ENCODE results near the gene ZNF467.

Gene ZNF467

DNA sequence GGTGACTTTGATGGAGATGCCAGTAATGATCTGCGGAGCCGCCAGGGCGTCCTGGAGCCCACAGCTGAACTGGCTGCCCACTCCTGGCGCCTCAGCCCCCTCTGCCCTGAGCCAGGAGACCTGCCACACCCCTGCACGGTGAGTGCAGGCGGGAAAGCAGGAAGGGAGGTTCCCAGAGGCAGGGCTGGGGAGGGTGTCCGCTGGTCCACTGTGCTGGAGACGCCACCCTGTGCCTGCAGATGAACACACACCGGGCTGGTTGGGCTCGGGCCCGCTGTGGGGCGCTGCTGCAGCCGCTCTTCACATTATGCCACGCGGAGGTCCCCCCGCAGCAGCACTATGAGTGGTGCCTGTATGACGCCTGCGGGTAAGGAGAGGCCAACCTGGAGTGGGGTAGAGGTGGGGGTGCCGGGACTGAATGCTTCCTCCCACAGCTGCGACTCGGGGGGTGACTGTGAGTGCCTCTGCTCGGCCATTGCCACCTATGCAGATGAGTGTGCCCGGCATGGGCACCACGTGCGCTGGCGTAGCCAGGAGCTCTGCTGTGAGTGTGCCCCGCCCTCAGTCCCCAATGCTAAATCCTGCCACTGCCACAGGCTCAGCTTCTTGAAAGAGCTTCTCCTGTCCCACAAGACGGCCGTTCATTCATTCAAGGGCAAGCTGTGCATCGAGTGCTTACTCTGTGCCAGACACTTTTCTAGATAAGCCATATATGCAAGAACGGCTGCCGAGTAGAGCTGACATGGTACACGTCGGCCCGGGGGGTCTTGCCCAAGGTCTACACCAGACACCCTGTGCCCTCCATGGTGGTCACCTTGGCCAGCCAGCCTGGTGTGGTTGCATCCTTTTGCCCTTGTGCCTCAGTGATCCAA lies 14.3 kb upstream of the ZNF467 start:
- no peak for DNase-seq
- H3K36me3 Mint-ChIP-seq = peaks cover 0 to 3% of the 10 kb centered on the region in 2 donors
- H3K9me3 Mint-ChIP-seq = no peaks in the 10 kb centered on the region
- peaks cover 45 to 54% of the 10 kb centered on the region in 2 donors for H3K27me3 Mint-ChIP-seq
- peaks cover 4% of the 10 kb centered on the region in 2 donors for H3K4me1 Mint-ChIP-seq
- no peak overlapping the region for H3K27ac Mint-ChIP-seq
- ATAC-seq (replicated peaks) = peak; percentile 47 to 59
- H3K4me3 Mint-ChIP-seq = peak overlapping the region; percentile 17 to 28

DNA sequence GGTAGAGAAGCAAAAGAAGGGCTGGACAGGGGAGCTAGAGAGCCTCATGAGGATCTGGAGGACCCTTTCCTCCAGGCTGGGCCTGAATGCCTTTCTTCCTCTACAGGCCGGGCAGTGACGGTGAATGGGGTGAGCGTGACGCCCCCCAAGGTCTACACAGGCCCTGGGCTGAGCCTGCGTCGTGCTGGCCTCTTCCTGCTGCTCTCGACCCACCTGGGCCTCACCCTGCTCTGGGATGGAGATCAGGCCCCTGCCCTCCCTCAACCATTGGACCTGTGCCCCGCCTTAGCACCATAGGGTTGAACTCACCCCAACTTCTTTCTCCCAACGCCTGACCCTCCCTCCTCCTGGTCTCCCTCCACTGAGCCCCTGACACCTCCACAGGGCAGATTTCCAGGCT lies 12.6 kb upstream of the ZNF467 start:
- ATAC-seq (replicated peaks) = no peak
- Mint-ChIP-seq H3K4me3 (no peak overlapping the region), H3K9me3 (no peaks in the 10 kb centered on the region), H3K4me1 (peaks cover 9% of the 10 kb centered on the region in 2 donors), H3K27me3 (peaks cover 32 to 38% of the 10 kb centered on the region in 2 donors), H3K27ac (no peak overlapping the region), H3K36me3 (peaks cover 0 to 3% of the 10 kb centered on the region in 2 donors)
- DNase-seq = no peak

DNA sequence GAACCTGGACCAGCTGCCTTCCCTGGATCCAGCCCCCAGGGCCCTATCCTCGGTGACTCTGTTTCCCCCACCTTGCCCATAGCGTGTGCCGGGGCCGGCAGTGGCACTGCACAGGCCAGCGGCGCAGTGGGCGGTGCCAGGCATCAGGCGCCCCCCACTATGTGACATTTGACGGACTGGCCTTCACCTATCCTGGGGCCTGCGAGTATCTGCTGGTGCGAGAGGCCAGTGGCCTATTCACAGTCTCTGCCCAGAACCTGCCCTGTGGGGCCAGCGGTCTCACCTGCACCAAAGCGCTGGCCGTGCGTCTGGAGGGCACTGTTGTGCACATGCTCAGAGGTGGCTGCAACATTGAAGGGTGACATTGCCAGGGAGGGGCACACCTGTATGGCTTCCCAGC lies 12.0 kb upstream of the ZNF467 start:
- Mint-ChIP-seq H3K4me1 (peaks cover 9% of the 10 kb centered on the region in 2 donors), H3K9me3 (no peaks in the 10 kb centered on the region), H3K4me3 (no peak overlapping the region), H3K36me3 (peaks cover 0 to 3% of the 10 kb centered on the region in 2 donors), H3K27ac (no peak overlapping the region), H3K27me3 (peaks cover 28 to 32% of the 10 kb centered on the region in 2 donors)
- ATAC-seq (replicated peaks) (no peak), DNase-seq (no peak)

DNA sequence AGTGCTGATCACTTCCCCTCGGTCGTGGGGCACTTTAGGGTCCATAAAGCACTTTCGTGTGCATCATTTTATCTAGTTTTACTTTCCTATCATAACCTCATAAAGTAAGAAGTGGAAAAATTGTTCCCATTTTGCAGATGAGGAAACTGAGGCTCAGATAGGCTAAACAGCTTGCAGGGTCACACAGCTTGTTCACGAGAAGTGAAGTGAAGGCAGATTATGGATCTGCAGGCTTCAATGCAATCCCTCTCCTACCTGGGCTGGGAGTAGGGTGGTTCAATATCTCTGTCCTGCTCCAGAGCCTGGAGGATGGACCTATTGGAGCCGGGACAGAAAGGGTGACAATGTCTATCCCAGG lies 10.8 kb upstream of the ZNF467 start:
- no peaks in the 10 kb centered on the region for H3K9me3 Mint-ChIP-seq
- peaks cover 5 to 9% of the 10 kb centered on the region in 2 donors for H3K4me1 Mint-ChIP-seq
- peaks cover 19 to 22% of the 10 kb centered on the region in 2 donors for H3K27me3 Mint-ChIP-seq
- no peak for ATAC-seq (replicated peaks)
- no peak for DNase-seq
- no peak overlapping the region for H3K27ac Mint-ChIP-seq
- no peak overlapping the region for H3K4me3 Mint-ChIP-seq
- H3K36me3 Mint-ChIP-seq = no peaks in the 10 kb centered on the region

DNA sequence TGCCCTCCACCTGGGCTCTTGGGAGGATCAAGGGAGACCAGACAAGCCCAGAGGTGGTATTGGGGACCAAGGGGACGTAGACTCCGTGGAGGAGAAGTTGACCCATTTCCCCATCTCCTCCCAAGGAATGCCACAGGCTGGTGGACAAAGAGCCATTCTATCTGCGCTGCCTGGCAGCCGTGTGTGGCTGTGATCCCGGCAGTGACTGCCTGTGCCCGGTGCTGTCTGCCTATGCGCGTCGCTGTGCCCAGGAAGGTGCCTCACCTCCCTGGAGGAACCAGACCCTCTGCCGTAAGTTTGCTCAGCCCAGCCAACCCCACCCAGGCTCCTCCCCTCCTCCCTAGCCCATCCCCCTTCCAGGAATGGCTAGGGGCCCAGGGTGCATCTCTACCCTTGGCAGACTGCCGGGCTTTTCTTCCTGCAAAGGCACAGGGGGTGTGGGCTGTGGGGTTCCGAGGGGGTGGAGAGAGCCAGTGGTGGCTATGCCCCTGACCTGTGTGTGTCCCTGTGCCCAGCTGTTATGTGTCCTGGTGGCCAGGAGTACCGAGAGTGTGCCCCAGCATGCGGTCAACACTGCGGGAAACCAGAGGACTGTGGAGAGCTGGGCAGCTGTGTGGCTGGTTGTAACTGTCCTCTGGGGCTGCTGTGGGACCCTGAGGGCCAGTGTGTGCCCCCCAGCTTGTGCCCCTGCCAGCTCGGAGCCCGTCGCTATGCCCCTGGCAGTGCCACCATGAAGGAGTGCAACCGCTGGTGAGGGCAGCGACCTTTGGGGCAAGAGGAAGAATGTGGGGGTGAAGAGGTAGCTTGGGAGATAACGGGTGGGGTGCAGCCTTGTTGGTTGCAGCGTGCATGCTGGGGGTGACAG lies 10.2 kb upstream of the ZNF467 start:
- no peak for DNase-seq
- Mint-ChIP-seq H3K27me3 (peaks cover 15 to 16% of the 10 kb centered on the region in 2 donors), H3K4me3 (no peak overlapping the region), H3K9me3 (no peaks in the 10 kb centered on the region), H3K36me3 (no peaks in the 10 kb centered on the region), H3K4me1 (peaks cover 5 to 9% of the 10 kb centered on the region in 2 donors), H3K27ac (no peak overlapping the region)
- ATAC-seq (replicated peaks) = no peak

DNA sequence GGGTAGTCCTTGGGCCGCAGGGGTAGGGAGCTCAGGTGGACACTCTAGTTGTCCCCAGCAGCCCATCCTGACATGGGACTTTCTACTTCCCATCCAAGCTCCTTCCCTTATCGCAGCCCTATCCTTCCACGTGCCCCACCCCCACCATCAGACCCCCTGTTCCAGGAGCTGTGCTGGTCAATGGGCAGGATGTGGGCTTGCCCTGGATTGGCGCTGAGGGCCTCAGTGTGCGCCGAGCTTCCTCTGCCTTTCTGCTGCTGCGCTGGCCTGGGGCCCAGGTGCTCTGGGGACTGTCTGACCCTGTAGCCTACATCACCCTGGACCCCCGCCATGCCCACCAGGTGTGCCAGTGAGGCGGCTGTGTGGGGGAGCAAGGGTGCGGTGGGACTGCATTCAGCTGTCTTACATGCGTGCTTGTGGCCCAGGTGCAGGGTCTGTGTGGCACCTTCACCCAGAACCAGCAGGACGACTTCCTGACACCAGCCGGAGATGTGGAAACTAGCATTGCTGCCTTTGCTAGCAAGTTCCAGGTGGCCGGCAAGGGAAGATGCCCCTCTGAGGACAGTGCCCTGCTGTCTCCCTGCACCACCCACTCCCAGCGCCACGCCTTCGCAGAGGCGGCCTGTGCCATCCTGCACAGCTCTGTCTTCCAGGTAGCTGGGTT lies 9.4 kb upstream of the ZNF467 start:
- DNase-seq = no peak
- Mint-ChIP-seq H3K36me3 (no peaks in the 10 kb centered on the region), H3K4me3 (no peak overlapping the region)

DNA sequence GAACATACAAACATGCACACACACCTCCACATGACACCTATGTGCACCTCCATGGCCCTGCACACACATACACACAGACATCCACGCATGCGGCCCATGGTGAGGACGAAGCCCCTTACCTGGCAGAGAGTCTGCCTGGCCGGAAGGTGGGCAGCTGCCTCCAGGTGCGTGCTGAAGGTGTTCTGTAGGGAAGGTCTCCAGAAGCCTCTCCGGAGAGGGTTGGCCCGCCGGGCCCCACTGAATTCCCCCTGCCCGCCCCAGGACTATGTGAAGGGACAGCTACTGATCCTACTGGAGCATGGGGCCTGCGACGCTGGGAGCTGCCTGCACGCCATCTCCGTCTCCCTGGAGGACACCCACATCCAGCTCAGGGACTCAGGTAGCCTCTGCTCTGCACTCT lies 8.5 kb upstream of the ZNF467 start:
- no peak overlapping the region for H3K4me3 Mint-ChIP-seq
- H3K27me3 Mint-ChIP-seq = peaks cover 4 to 7% of the 10 kb centered on the region in 2 donors
- no peaks in the 10 kb centered on the region for H3K9me3 Mint-ChIP-seq
- ATAC-seq (replicated peaks) (no peak), DNase-seq (no peak)
- peaks cover 5 to 8% of the 10 kb centered on the region in 2 donors for H3K4me1 Mint-ChIP-seq
- H3K27ac Mint-ChIP-seq = no peak overlapping the region
- no peaks in the 10 kb centered on the region for H3K36me3 Mint-ChIP-seq

More for the DNA sequence above, 9.4 kb upstream of the ZNF467 start:
- Mint-ChIP-seq H3K4me1 (peaks cover 5 to 8% of the 10 kb centered on the region in 2 donors), H3K9me3 (no peaks in the 10 kb centered on the region), H3K27ac (no peak overlapping the region), H3K27me3 (peaks cover 7 to 8% of the 10 kb centered on the region in 2 donors)
- no peak for ATAC-seq (replicated peaks)

DNA sequence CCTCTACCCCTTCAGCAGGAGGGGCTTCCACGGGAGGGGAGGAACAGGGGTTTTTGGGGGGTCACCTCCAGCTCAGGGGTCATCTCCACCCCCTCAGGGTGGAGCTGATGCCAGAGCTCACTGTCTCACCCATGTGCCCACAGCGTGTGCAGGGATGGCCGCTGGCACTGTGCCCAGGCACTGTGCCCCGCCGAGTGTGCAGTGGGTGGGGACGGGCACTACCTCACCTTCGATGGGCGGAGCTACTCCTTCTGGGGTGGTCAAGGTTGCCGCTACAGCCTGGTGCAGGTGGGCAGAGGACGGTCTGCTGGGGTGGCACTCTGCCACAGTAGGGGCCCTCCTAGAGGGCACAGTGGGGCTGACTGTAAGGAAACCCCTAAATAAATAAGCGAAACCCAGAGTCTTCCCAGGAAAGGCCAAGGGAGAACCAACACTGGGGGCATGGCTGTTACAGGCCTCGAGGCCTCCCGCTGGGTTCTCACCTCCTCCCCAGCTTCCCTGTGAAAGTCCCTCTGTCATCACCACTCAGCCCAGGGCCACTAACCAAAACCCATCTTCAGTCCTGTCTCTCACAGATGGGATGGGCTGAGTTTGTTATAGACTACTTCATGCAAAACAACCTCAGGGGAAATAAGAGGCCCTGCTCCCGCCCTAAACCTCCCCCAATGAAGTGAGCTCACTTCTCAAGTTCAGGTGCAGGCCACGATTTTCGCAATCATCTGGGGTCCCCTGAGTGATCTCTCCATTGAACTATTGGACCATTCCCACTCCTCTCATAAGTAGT lies 7.4 kb upstream of the ZNF467 start:
- no peaks in the 10 kb centered on the region for H3K36me3 Mint-ChIP-seq
- no peak overlapping the region for H3K27ac Mint-ChIP-seq
- peak in 1 of 2 donors; percentile 34 for ATAC-seq (replicated peaks)
- H3K4me1 Mint-ChIP-seq = peaks cover 5 to 11% of the 10 kb centered on the region in 2 donors
- DNase-seq = no peak
- no peaks in the 10 kb centered on the region for H3K9me3 Mint-ChIP-seq
- H3K27me3 Mint-ChIP-seq = peaks cover 0 to 7% of the 10 kb centered on the region in 2 donors
- H3K4me3 Mint-ChIP-seq = no peak overlapping the region

DNA sequence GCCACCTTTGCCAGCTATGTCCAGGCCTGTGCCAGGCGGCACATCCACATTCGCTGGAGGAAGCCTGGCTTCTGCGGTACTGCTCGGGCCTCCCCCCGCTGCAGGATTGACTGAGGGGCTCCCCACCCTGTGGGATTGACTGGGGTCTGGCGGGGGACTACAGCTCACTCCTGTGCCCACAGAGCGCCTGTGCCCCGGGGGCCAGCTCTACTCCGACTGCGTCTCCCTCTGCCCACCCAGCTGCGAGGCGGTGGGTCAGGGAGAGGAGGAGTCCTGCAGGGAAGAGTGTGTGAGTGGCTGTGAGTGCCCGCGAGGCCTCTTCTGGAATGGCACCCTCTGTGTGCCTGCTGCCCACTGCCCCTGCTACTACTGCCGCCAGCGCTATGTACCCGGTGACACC lies 6.7 kb upstream of the ZNF467 start:
- no peak for ATAC-seq (replicated peaks)

DNA sequence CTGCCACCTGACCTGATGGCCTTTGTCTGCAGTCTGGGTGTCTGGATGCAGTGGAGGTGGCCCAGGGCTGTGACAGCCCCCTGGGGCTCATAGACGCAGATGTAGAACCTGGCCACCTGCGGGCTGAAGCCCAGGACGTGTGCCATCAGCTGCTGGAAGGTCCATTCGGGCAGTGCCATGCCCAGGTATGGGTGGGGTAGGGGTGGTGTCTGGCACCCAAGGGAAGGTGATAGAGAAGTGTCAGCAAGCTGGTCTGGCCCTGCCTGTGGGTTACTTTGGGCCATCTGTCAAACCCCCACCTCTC lies 6.1 kb upstream of the ZNF467 start:
- H3K4me3 Mint-ChIP-seq = no peak overlapping the region
- no peak overlapping the region for H3K27ac Mint-ChIP-seq
- peaks cover 3 to 9% of the 10 kb centered on the region in 2 donors for H3K27me3 Mint-ChIP-seq
- H3K4me1 Mint-ChIP-seq = peaks cover 12 to 13% of the 10 kb centered on the region in 2 donors
- H3K36me3 Mint-ChIP-seq = no peaks in the 10 kb centered on the region
- DNase-seq (no peak), ATAC-seq (replicated peaks) (no peak)
- H3K9me3 Mint-ChIP-seq = no peaks in the 10 kb centered on the region

More for the DNA sequence above, 6.7 kb upstream of the ZNF467 start:
- Mint-ChIP-seq H3K36me3 (no peaks in the 10 kb centered on the region), H3K4me1 (peaks cover 9 to 11% of the 10 kb centered on the region in 2 donors), H3K27ac (no peak overlapping the region), H3K27me3 (peaks cover 2 to 4% of the 10 kb centered on the region in 2 donors), H3K9me3 (no peaks in the 10 kb centered on the region), H3K4me3 (no peak overlapping the region)
- DNase-seq = no peak

DNA sequence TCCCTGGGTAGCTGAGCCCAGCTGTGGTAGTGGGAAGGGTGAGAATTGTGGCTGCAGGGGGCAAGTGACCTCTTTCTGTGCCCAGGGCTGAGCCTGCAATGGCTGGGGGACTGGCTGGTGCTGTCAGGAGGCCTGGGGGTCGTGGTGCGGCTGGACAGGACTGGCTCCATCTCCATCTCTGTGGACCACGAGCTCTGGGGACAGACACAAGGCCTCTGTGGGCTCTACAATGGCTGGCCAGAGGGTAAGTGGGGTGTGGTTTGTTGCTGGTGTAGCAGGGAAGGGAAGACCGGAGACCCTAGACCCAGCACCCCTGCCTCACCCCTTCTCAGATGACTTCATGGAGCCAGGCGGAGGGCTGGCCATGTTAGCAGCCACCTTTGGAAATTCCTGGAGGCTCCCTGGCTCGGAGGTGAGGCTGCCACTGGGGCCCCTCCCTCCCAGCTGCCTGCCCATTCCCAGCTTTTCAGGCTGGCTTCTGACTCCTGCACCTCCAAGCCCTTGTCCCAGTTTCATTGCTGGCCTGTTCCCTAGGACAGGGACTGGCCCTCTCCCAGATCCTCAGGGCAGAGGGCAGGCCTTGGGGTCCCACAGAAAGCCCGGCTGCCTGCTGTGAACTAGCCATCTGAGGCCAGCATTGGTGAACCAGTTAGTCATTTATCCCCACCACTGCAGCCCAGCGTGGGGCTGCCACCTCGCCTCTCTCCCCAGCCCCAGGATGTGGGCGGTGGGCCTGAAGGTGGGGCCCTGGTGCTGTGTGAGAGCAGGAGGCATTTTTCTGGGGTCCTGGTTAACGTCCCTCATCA lies 5.5 kb upstream of the ZNF467 start:
- peaks cover 13 to 15% of the 10 kb centered on the region in 2 donors for H3K4me1 Mint-ChIP-seq
- no peak overlapping the region for H3K4me3 Mint-ChIP-seq
- ATAC-seq (replicated peaks) (no peak), DNase-seq (no peak)
- no peaks in the 10 kb centered on the region for H3K9me3 Mint-ChIP-seq
- peaks cover 3 to 12% of the 10 kb centered on the region in 2 donors for H3K27me3 Mint-ChIP-seq
- H3K36me3 Mint-ChIP-seq = no peaks in the 10 kb centered on the region
- H3K27ac Mint-ChIP-seq = peak overlapping the region; percentile 57

DNA sequence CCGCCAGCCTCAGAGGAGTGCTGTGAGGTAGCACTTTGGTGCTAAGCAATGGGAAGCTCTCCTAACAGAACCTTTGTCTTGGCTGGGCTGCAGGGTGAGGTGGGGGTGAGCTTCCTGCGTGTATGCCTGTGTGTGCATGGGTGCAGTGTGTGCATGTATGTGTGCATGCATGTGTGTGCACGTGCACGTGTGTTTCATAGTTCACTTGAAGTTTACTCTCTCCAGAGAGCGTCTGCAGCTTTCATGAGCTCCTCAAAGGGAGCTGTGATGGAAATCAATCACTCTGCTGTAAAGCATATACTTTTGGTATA lies 4.9 kb upstream of the ZNF467 start:
- H3K27ac Mint-ChIP-seq = no peak overlapping the region
- ATAC-seq (replicated peaks) = no peak
- no peaks in the 10 kb centered on the region for H3K36me3 Mint-ChIP-seq
- H3K4me3 Mint-ChIP-seq = no peak overlapping the region
- H3K9me3 Mint-ChIP-seq = no peaks in the 10 kb centered on the region
- peaks cover 13 to 15% of the 10 kb centered on the region in 2 donors for H3K4me1 Mint-ChIP-seq
- H3K27me3 Mint-ChIP-seq = peaks cover 3 to 13% of the 10 kb centered on the region in 2 donors
- no peak for DNase-seq

DNA sequence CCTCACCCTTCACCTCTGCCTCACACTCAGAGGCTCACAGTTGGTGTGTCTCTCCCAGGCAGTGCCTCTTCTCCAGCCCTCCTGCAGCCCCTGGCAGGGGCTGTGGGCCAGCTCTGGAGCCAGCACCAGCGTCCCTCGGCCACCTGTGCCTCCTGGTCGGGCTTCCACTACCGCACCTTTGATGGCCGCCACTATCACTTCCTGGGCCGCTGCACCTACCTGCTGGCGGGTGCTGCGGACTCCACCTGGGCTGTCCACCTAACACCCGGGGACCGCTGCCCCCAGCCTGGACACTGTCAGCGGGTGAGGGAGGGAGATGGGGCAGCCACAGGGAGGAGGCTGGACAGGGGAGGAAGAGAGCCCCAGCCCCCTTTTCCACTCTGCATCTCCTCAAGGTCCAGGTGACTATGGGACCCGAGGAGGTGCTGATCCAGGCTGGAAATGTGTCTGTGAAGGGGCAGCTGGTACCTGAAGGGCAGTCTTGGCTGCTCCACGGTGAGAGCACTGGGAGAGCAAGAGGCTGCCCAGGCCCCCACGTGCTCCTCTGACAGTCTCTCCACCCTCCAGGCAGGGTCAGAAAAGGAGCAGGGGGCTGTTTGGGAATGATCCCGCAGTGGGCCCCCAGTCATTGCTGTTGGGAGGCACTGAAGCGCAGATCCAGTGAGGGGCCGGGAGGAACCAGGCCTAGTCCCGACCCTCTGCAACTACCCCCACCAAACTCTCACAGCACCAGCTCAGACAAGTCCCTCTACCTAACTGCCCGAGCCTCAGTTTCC lies 4.4 kb upstream of the ZNF467 start:
- peaks cover 13 to 17% of the 10 kb centered on the region in 2 donors for H3K4me1 Mint-ChIP-seq
- DNase-seq (no peak), ATAC-seq (replicated peaks) (no peak)
- no peaks in the 10 kb centered on the region for H3K9me3 Mint-ChIP-seq
- no peaks in the 10 kb centered on the region for H3K36me3 Mint-ChIP-seq
- no peak overlapping the region for H3K4me3 Mint-ChIP-seq
- peaks cover 7 to 18% of the 10 kb centered on the region in 2 donors for H3K27me3 Mint-ChIP-seq
- no peak overlapping the region for H3K27ac Mint-ChIP-seq
